Measurements from ENCODE around the gene SIRPA. TPM values are rescaled to one million over a fixed set of nuclear protein-coding genes. Genes with fewer than 3 reads are reported as not detected.
A peak's percentile ranks its signal among the peaks of the same experiment; 100 is the strongest.

SIRPA gene
- total RNA-seq, 2 donors from 2014 or later = 20.3 to 31.0 TPM

GRCh38 chr20:1982686-1983085, 87.5 kb downstream of the SIRPA start:
- TF ChIP-seq POLR2A (IDR thresholded peaks at IDR 0.05) (no peak), CTCF (IDR thresholded peaks at IDR 0.05) (no peak), POLR2AphosphoS5 (IDR thresholded peaks at IDR 0.05) (no peak)
- H3K36me3 ChIP-seq = no peaks in the 10 kb centered on the region
- 84% methylated on average over 4 of the region's 5 CpGs for WGBS
- peaks cover 4% of the 10 kb centered on the region for H3K27me3 ChIP-seq (replicated peaks; ENCODE audit: insufficient read depth)
- no peak overlapping the region for H3K4me3 ChIP-seq
- no peaks in the 10 kb centered on the region for H3K4me1 ChIP-seq (replicated peaks)
- H3K27ac ChIP-seq = no peak overlapping the region
- no peaks in the 10 kb centered on the region for H3K9me3 ChIP-seq
- no peak for DNase-seq (ENCODE audit: low spot score)
- intact Hi-C loops (cut with DNase I) = no loop called here

GRCh38 chr20:1983301-1983700, 88.1 kb downstream of the SIRPA start:
- H3K27ac ChIP-seq = no peak overlapping the region
- no peaks in the 10 kb centered on the region for H3K9me3 ChIP-seq
- TF ChIP-seq POLR2A (IDR thresholded peaks at IDR 0.05) (no peak), POLR2AphosphoS5 (IDR thresholded peaks at IDR 0.05) (no peak), CTCF (IDR thresholded peaks at IDR 0.05) (no peak)
- H3K4me1 ChIP-seq (replicated peaks) = no peaks in the 10 kb centered on the region
- intact Hi-C loops (cut with DNase I) = no loop called here
- H3K4me3 ChIP-seq = no peak overlapping the region
- H3K27me3 ChIP-seq (replicated peaks; ENCODE audit: insufficient read depth) = peaks cover 4% of the 10 kb centered on the region
- DNase-seq (ENCODE audit: low spot score) = peak; percentile 5
- no peaks in the 10 kb centered on the region for H3K36me3 ChIP-seq
- 41% methylated on average over 4 of the region's 4 CpGs for WGBS

- Histone ChIP-seq H3K36me3 (no peaks in the 10 kb centered on the region), H3K27ac (no peak overlapping the region), H3K9me3 (no peaks in the 10 kb centered on the region), H3K4me1 (replicated peaks) (no peaks in the 10 kb centered on the region), H3K4me3 (no peak overlapping the region), H3K27me3 (replicated peaks; ENCODE audit: insufficient read depth) (peaks cover 2% of the 10 kb centered on the region)
- DNase-seq (ENCODE audit: low spot score) = no peak
- TF ChIP-seq CTCF (IDR thresholded peaks at IDR 0.05) (no peak), POLR2A (IDR thresholded peaks at IDR 0.05) (no peak), POLR2AphosphoS5 (IDR thresholded peaks at IDR 0.05) (no peak)
- 25% methylated on average over 3 of the region's 3 CpGs for WGBS
- intact Hi-C loops (cut with DNase I) = no loop called here
These were observed 92.6 kb downstream of the SIRPA start for GRCh38 chr20:1987826-1988225.

Other genes starting within 250 kb of the SIRPA start
- under 1 TPM; 0.32 to 0.45 TPM for gene SIRPG, start 237.6 kb upstream of the SIRPA start, total RNA-seq
- under 1 TPM in 1 of 2 donors, not detected in 1; 0.28 TPM for gene PDYN, start 98.7 kb downstream of the SIRPA start, total RNA-seq
- 10 to 100 TPM; 24.2 to 40.7 TPM for gene STK35, start 206.4 kb downstream of the SIRPA start, total RNA-seq